Heart right ventricle (tissue), 16 donors: ENCODE data around the gene DUSP22. TPM values are rescaled to one million over a fixed set of nuclear protein-coding genes. Genes with fewer than 3 reads are reported as not detected.

Experiments
- ATAC-seq, 8 donors: fragments of 200-7000 bp; cut with Tn5 transposase; one replicate each; pipeline ENCODE4 v1.9.1; 2020; ENCODE audit warnings: mild to moderate bottlenecking in 8 of 8, moderate library complexity in 8 of 8, moderate number of reproducible peaks in 1 of 8
- DNase-seq, 2 donors: peaks; one replicate each; pipeline ENCODE4 v3.0.0-alpha.2; 2020
- H3K27ac ChIP-seq, 10 donors: fragments of 200-600 bp; sonication (generic) in 2 of 10; one replicate each; pipeline versions ENCODE4 v1.5.0 to v1.8.0; 2020 to 2022; ENCODE audit warnings: mild to moderate bottlenecking in 3 of 10
- H3K27me3 ChIP-seq, 7 donors: fragments of 200-600 bp; one replicate each; pipeline ENCODE4 v1.8.0; 2021 to 2022; ENCODE audit warnings: mild to moderate bottlenecking in 2 of 7
- H3K36me3 ChIP-seq, 9 donors: fragments of 200-600 bp; sonication (generic) in 1 of 9; one replicate each; pipeline versions ENCODE4 v1.5.0 to v1.8.0; 2020 to 2022; ENCODE audit warnings: mild to moderate bottlenecking in 2 of 9
- H3K4me1 ChIP-seq, 9 donors: fragments of 200-600 bp; sonication (generic) in 1 of 9; one replicate each; pipeline versions ENCODE4 v1.5.0 to v1.8.0; 2020 to 2022; ENCODE audit warnings: mild to moderate bottlenecking in 4 of 9
- H3K4me3 ChIP-seq, 10 donors: fragments of 200-600 bp; sonication (generic) in 2 of 10; one replicate each; pipeline versions ENCODE4 v1.5.0 to v1.8.0; 2020 to 2022; ENCODE audit warnings: mild to moderate bottlenecking in 7 of 10, moderate library complexity in 2 of 10
- H3K9me3 ChIP-seq, 11 donors: fragments of 200-600 bp in 10 of 11; sonication (generic) in 2 of 11; one replicate each; pipeline versions ENCODE4 v1.5.0 to v1.8.0; 2013 to 2022; ENCODE audit warnings: mild to moderate bottlenecking in 2 of 11, control low read depth in 1 of 11, moderate library complexity in 1 of 11
- CTCF ChIP-seq, 9 donors: fragments of 200-600 bp; sonication (generic) in 2 of 9; IDR thresholded peaks; one replicate each; pipeline versions ENCODE4 v1.5.0 to v1.8.0; 2021 to 2022; ENCODE audit warnings: antibody characterized with exemption in 9 of 9, mild to moderate bottlenecking in 5 of 9, moderate library complexity in 1 of 9
- WGBS, 2 donors: extraction: QIAGEN DNeasy Blood & Tissue Kit; methylation state at CpG; one replicate each; pipeline ENCODE4 v1.1.7; 2013; ENCODE audit warnings: inconsistent platforms in 1 of 2; 5-methylcytosine and 5-hydroxymethylcytosine counted together
- intact Hi-C, 10 donors: fragments of 100-400 bp; cut with DNase I; formaldehyde crosslinking; loops; one replicate each; pipeline versions ENCODE4 v1.11.1 to v1.14.2; 2022
- polyA plus RNA-seq, 2 donors: library from polyadenylated mRNA; stranded (reverse); fragments of 200-250 nt; gene quantifications; one replicate each; pipeline ENCODE4 v1.2.3, GENCODE V29; 2013
- total RNA-seq, 10 donors: library from RNA; stranded (reverse); fragmentation: NEBNext Ultra II Directional in 3 of 10; extraction: Animal tissue kit (Norgen Biotek cat#: 25700) in 3 of 10; gene quantifications; one replicate each; pipeline versions ENCODE4 v1.2.1 to v1.2.4, GENCODE V29; 2021 to 2023
- donor health status: Arrhythmogenic right ventricular cardiomyopathy.
- donor health status: ischemic (EF 13 %, LVEDD 7.1; RV severe dilation, severe dysfunction).
- donor health status: healthy with polysubstance abuse.
- donor health status: DM: no; HTN: yes; CAD: no.
- donor health status: DM: no; HTN: no; CAD: no.
- donor health status: ischemic (EF 25% LVEDD 6.9; RV normal size, moderate dysfunction).
- donor health status: ischemic (EF 25% LVEDD 5.7; RV mildly dilated, moderate dysfunction).
- donor health status: healthy.
- donor health status: DM: yes; HTN: yes; CAD: no.
- donor health status: Ischemic cardiomyopathy.
- donor health status: ischemic (EF 35%, LVEDD 5.7; RV mildly dilated, moderate dysfunction).
- donor health status: nonischemic (EF 11% LVEDD 7.7; RV severe dilation, severe dysfunction).
- donor health status: DM: yes; HTN: yes; CAD: no.
- donor health status: PGD.
- donor health status: ischemic (EF 29% LVEDD 5.4; RV normal size, mild dysfunction).
- donor health status: nonischemic (EF 23%, LVEDD 6.1; RV moderate dilation, normal function).

Gene DUSP22
- total and polyA plus RNA-seq, 12 donors = 32.0 to 70.4 (median 51.9) TPM

- Histone ChIP-seq H3K4me3 (no peak overlapping the region), H3K4me1 (peaks cover 7 to 96% (median 47%) of the 10 kb centered on the region in 9 donors), H3K27me3 (no peaks in the 10 kb centered on the region), H3K36me3 (peaks cover 0 to 10% (median 0%) of the 10 kb centered on the region in 9 donors), H3K9me3 (no peaks in the 10 kb centered on the region), H3K27ac (no peak overlapping the region)
- intact Hi-C loops = loop anchor here in 2 of 10 donors (5.0 kb wide), 2 partner anchors 41 to 46 kb away; partner anchors contain the start of gene DUSP22 (in 1 of the 2)
- no peak for TF ChIP-seq CTCF (IDR thresholded peaks at IDR 0.05)
- 66 to 69% methylated on average over 10 of the region's 10 CpGs for WGBS, 2 donors
- DNase-seq (no peak), ATAC-seq (no peak)
These were observed 45.6 kb downstream of the DUSP22 start for GRCh38 chr6:337805-338368.

DNA sequence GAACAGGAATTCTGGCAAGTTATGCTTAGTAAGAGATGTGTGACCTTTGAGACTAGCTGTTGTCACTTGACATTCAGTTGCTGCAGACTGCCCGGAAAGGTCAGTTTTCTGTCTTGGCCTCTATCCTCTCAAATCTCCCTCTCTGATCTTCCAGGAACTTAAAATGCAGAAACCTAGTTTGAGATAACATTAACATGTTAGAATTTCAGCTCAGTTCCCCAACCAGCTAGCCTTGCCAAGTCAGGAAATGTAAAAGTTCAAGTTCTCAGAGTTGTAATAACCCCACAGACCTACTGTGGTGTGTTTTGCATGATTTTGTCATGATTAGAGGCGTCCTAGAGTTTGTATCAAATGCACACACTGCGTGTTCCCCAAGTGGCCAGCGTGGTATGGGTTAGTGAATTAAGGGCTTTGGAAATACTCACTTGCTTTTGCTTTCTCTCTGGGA is 46.6 kb downstream of the DUSP22 start:
- Histone ChIP-seq H3K27ac (no peak overlapping the region), H3K9me3 (no peaks in the 10 kb centered on the region), H3K4me1 (peaks cover 7 to 87% (median 53%) of the 10 kb centered on the region in 9 donors), H3K36me3 (peaks cover 0 to 10% (median 0%) of the 10 kb centered on the region in 9 donors), H3K27me3 (no peaks in the 10 kb centered on the region), H3K4me3 (no peak overlapping the region)
- WGBS, 2 donors = 62 to 63% methylated on average over 4 of the region's 4 CpGs
- ATAC-seq (no peak), DNase-seq (no peak)
- TF ChIP-seq CTCF (IDR thresholded peaks at IDR 0.05) = no peak
- intact Hi-C loops = loop anchor here in 2 of 10 donors (5.0 kb wide), 2 partner anchors 42 to 47 kb away; partner anchors contain the start of gene DUSP22 (in 1 of the 2)

DNA sequence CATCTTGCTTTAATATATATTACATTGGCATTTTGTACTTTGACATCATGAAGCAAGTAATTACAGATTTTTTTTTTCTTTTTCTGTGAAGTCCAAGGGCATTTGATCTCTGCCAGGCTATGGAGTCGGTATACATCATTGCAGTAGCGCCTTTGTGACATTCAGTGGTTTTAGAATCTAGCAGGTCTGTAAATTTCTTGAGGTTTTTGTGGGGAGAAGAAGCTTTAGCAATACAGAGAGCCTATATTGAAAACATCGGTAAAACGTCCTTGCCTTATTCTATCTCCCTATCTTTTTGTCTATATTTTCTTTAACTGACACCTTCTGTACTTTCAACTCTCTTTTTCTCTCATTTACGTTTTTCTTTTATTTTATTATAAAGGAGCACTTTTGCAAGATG is 47.2 kb downstream of the DUSP22 start:
- H3K4me1 ChIP-seq = peaks cover 7 to 82% (median 56%) of the 10 kb centered on the region in 9 donors
- no peaks in the 10 kb centered on the region for H3K27me3 ChIP-seq
- ATAC-seq (no peak), DNase-seq (no peak)
- no peaks in the 10 kb centered on the region for H3K9me3 ChIP-seq
- H3K36me3 ChIP-seq = peaks cover 0 to 10% (median 0%) of the 10 kb centered on the region in 9 donors
- intact Hi-C loops = loop anchor here in 2 of 10 donors (5.0 kb wide), 2 partner anchors 42 to 47 kb away; partner anchors contain the start of gene DUSP22 (in 1 of the 2)
- no peak overlapping the region for H3K4me3 ChIP-seq
- WGBS, 2 donors = 72 to 73% methylated on average over 5 of the region's 5 CpGs
- TF ChIP-seq CTCF (IDR thresholded peaks at IDR 0.05) = no peak
- H3K27ac ChIP-seq = no peak overlapping the region

DNA sequence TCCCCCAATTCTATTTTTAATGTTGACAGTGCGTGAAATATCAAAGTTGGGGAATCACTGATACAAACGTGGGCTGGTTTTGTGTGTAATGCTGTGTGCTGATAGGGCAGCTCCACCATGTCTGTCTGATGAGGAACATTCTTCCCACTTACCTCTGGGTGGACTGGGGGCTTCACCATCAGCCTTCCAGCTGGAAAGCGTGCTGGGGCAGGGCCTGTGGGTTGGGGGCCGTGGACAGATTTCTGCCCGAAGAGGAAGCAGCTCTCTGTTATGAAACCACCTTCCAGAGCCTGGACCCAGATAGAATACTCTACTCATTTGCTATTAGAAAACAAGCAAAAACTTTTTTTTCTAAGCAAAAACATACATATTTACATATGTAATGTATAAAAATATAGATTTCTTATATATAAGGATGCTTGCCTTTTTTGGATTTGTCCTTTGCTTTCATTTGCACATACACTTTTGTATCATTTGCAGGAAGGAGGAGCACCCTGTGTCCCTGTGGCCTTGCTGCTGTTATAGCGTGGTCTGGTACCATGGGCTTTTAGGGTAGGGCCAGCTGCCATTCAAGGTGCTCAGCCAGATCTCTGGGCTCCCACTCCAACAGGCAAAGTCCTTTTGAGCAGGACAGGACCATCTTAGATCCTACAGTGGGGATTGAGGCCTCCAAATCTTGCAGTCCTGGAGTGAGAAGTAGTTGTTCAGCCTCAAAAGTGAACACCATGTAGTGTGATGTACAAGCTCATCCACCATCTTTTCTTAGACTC is 48.1 kb downstream of the DUSP22 start:
- no peak for DNase-seq
- H3K4me3 ChIP-seq = no peak overlapping the region
- H3K27ac ChIP-seq = no peak overlapping the region
- H3K4me1 ChIP-seq = peaks cover 7 to 74% (median 56%) of the 10 kb centered on the region in 9 donors
- no peaks in the 10 kb centered on the region for H3K9me3 ChIP-seq
- H3K27me3 ChIP-seq = no peaks in the 10 kb centered on the region
- ATAC-seq = no peak
- intact Hi-C loops = no loop called here
- peaks cover 0 to 5% (median 0%) of the 10 kb centered on the region in 9 donors for H3K36me3 ChIP-seq
- no peak for TF ChIP-seq CTCF (IDR thresholded peaks at IDR 0.05)
- 83 to 88% methylated on average over 6 of the region's 6 CpGs for WGBS, 2 donors
